Activated naive CD8-positive, alpha-beta T cell treated with anti-CD3 and anti-CD28 coated beads, Interleukin-2, amount 10 ng/mL, durations not matched to agents 7 days and 5 days (primary cell): ENCODE results near the gene CCL18. TPM values are rescaled to one million over a fixed set of nuclear protein-coding genes. Genes with fewer than 3 reads are reported as not detected.
"Not testable (repeated sequence)": the region's sequence is repeated elsewhere in the genome, so short reads cannot be mapped to it uniquely, and the experiment has no call there.

ENCODE experiments used
- ATAC-seq: fragments of 150-1000 bp; cut with Tn5 transposase; one replicate; pipeline ENCODE4 v1.10.0; 2021; ENCODE audit warnings: low read depth, moderate library complexity
- POLR2A ChIA-PET: fragments of 350-600 bp; sonication (Branson Sonifier 250); formaldehyde crosslinking; loops from one replicate; lab custom pipeline; 2021; ENCODE audit warnings: antibody characterized with exemption; lab: Charles Lee
- DNase-seq: peaks from one replicate; pipeline ENCODE4 v3.0.0; 2021
- H3K27ac Mint-ChIP-seq: one replicate; pipeline ENCODE4 v1.8.0; 2022; ENCODE audit warnings: mild to moderate bottlenecking, mixed read lengths
- H3K27me3 Mint-ChIP-seq: one replicate; pipeline ENCODE4 v1.8.0; 2022; ENCODE audit warnings: mild to moderate bottlenecking, moderate library complexity, mixed read lengths
- H3K36me3 Mint-ChIP-seq: one replicate; pipeline ENCODE4 v1.8.0; 2021; ENCODE audit warnings: mild to moderate bottlenecking, mixed read lengths
- H3K4me1 Mint-ChIP-seq: one replicate; pipeline ENCODE4 v1.8.0; 2021; ENCODE audit warnings: mixed read lengths
- H3K4me3 Mint-ChIP-seq: one replicate; pipeline ENCODE4 v1.8.0; 2022; ENCODE audit warnings: mild to moderate bottlenecking, moderate library complexity, mixed read lengths
- H3K9me3 Mint-ChIP-seq: one replicate; pipeline ENCODE4 v1.8.0; 2021; ENCODE audit warnings: mixed read lengths
- total RNA-seq, 2 experiments: library from RNA; stranded (reverse); gene quantifications; one replicate each; pipeline ENCODE4 v1.2.3, GENCODE V29; 2021

CCL18 gene, protein sequence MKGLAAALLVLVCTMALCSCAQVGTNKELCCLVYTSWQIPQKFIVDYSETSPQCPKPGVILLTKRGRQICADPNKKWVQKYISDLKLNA
- not detected for total RNA-seq

- Mint-ChIP-seq H3K9me3 (peaks cover 3% of the 10 kb centered on the region), H3K4me1 (no peaks in the 10 kb centered on the region), H3K27me3 (peaks cover 30% of the 10 kb centered on the region), H3K27ac (no peak within 1 kb of the TSS), H3K4me3 (no peak within 1 kb of the TSS), H3K36me3 (no peaks in the 10 kb centered on the region)
- DNase-seq (no peak), ATAC-seq (no peak)
- POLR2A ChIA-PET, result no interaction called here
Measured at GRCh38 chr17:36063786-36064541, at the start of gene CCL18. Gene CCL18 (plus strand): TSS chr17:36064272. CDS start chr17:36064343, 71 bp downstream.

- Mint-ChIP-seq H3K4me3 (no peak overlapping the region), H3K27ac (no peak overlapping the region), H3K36me3 (no peaks in the 10 kb centered on the region), H3K27me3 (peaks cover 30% of the 10 kb centered on the region), H3K4me1 (no peaks in the 10 kb centered on the region), H3K9me3 (no peaks in the 10 kb centered on the region)
- POLR2A ChIA-PET, result no interaction called here
- no peak for ATAC-seq
- no peak for DNase-seq
Measured at GRCh38 chr17:36014946-36015345, 49.1 kb upstream of the CCL18 start.

DNA sequence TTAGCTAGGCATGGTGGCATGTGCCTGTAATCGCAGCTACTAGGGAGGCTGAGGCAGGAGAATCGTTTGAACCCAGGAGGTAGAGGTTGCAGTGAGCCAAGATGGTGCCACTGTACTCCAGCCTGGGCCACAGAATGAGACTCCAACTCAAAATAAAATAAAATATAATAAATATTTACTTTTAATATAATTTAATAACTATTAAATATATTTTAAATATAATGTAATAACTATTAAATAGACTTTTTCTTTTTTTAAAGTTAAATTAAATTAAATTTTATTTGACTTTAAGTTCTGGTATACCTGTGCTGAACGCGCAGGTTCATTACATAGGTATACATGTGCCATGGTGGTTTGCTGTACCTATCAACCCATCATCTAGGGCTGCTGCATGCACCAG lies 48.2 kb upstream of the CCL18 start:
- H3K27ac Mint-ChIP-seq, H3K36me3 Mint-ChIP-seq, H3K9me3 Mint-ChIP-seq, H3K4me1 Mint-ChIP-seq, POLR2A ChIA-PET, ATAC-seq, H3K4me3 Mint-ChIP-seq, DNase-seq: not testable (repeated sequence)
- H3K27me3 Mint-ChIP-seq, result peaks cover 39% of the 10 kb centered on the region

- no peaks in the 10 kb centered on the region for H3K4me1 Mint-ChIP-seq
- no peak for DNase-seq
- no peaks in the 10 kb centered on the region for H3K36me3 Mint-ChIP-seq
- no peak overlapping the region for H3K4me3 Mint-ChIP-seq
- H3K9me3 Mint-ChIP-seq, result no peaks in the 10 kb centered on the region
- peaks cover 45% of the 10 kb centered on the region for H3K27me3 Mint-ChIP-seq
- POLR2A ChIA-PET, result no interaction called here
- ATAC-seq, result no peak
- H3K27ac Mint-ChIP-seq, result no peak overlapping the region
Measured at GRCh38 chr17:36016555-36016954, 47.5 kb upstream of the CCL18 start.

DNA sequence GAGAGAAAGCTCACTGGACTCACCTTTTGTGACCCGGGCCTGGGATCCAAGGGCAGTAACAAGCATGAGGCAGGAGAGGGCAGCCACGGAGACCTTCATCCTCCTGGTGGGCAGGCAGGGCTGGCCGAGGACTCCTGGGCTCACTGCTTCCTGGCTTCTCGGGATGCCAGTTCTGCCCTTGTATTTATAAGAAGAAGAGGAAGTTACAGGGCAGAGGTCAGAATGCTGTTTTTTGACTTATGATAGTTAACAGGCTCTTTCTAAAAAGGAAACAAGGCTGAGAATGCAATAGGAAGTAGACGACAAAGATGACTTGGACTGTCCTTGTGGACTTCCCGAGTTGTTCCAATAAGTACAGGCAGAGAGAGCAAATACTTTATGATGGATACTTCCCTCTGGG lies 46.3 kb upstream of the CCL18 start, which contains the start of gene CCL23:
Gene CCL23 (minus strand): TSS at position 174 of the 400 bp plus-strand sequence. CDS start 75 bp downstream, at position 99.
- no peak within 1 kb of the TSS for H3K27ac Mint-ChIP-seq
- POLR2A ChIA-PET, result no interaction called here

GRCh38 chr17:36019423-36019822 lies 44.6 kb upstream of the CCL18 start:
- Mint-ChIP-seq H3K27ac (no peak overlapping the region), H3K27me3 (peaks cover 47% of the 10 kb centered on the region), H3K4me1 (no peaks in the 10 kb centered on the region), H3K9me3 (no peaks in the 10 kb centered on the region), H3K36me3 (no peaks in the 10 kb centered on the region), H3K4me3 (no peak overlapping the region)
- DNase-seq (no peak), ATAC-seq (no peak)
- POLR2A ChIA-PET, result no interaction called here

More for the DNA sequence above, 46.3 kb upstream of the CCL18 start, which contains the start of gene CCL23:
- Mint-ChIP-seq H3K36me3 (no peaks in the 10 kb centered on the region), H3K4me1 (no peaks in the 10 kb centered on the region), H3K4me3 (no peak within 1 kb of the TSS), H3K9me3 (no peaks in the 10 kb centered on the region), H3K27me3 (peaks cover 52% of the 10 kb centered on the region)
- DNase-seq (no peak), ATAC-seq (no peak)

GRCh38 chr17:36024106-36024869 lies 39.8 kb upstream of the CCL18 start:
- Mint-ChIP-seq H3K36me3 (no peaks in the 10 kb centered on the region), H3K4me1 (no peaks in the 10 kb centered on the region), H3K27me3 (peaks cover 39% of the 10 kb centered on the region), H3K27ac (no peak overlapping the region), H3K9me3 (no peaks in the 10 kb centered on the region), H3K4me3 (no peak overlapping the region)
- POLR2A ChIA-PET, result no interaction called here
- DNase-seq, result no peak
- no peak for ATAC-seq

- DNase-seq, result no peak
Measured at GRCh38 chr17:36027761-36028160, 36.3 kb upstream of the CCL18 start.

GRCh38 chr17:36030956-36031355 lies 33.1 kb upstream of the CCL18 start:
- no peaks in the 10 kb centered on the region for H3K4me1 Mint-ChIP-seq
- no peak for DNase-seq
- H3K27me3 Mint-ChIP-seq, result peaks cover 45% of the 10 kb centered on the region
- H3K9me3 Mint-ChIP-seq, result no peaks in the 10 kb centered on the region
- no peak for ATAC-seq
- H3K36me3 Mint-ChIP-seq, result no peaks in the 10 kb centered on the region
- H3K4me3 Mint-ChIP-seq, result no peak overlapping the region
- POLR2A ChIA-PET, result no interaction called here
- no peak overlapping the region for H3K27ac Mint-ChIP-seq

More at GRCh38 chr17:36027761-36028160, 36.3 kb upstream of the CCL18 start:
- H3K27ac Mint-ChIP-seq, result no peak overlapping the region
- POLR2A ChIA-PET, result no interaction called here
- peaks cover 31% of the 10 kb centered on the region for H3K27me3 Mint-ChIP-seq
- H3K4me3 Mint-ChIP-seq, result no peak overlapping the region
- ATAC-seq, result no peak
- no peaks in the 10 kb centered on the region for H3K36me3 Mint-ChIP-seq
- H3K4me1 Mint-ChIP-seq, result no peaks in the 10 kb centered on the region
- no peaks in the 10 kb centered on the region for H3K9me3 Mint-ChIP-seq

DNA sequence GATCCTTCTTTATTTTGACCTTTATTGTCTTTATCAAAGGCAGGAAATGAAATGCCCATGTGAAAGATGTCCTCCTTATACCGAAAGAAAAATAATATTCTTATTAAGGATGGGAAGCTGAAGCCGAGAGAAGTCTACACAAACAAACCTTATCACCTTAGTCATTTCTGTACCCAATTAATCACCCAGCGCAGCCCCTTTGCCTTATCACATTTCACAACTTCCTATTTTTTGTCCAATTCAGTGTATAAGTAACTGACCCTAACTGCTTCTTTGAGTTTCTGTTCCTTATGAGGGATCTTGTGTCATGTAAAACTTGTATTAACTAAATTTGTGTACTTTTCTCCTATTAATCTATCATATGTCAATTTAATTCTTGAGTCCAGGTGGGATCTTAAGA lies 29.9 kb upstream of the CCL18 start:
- H3K27ac Mint-ChIP-seq, result no peak overlapping the region
- no peak overlapping the region for H3K4me3 Mint-ChIP-seq
- no peaks in the 10 kb centered on the region for H3K36me3 Mint-ChIP-seq
- no peaks in the 10 kb centered on the region for H3K9me3 Mint-ChIP-seq
- H3K27me3 Mint-ChIP-seq, result peaks cover 43% of the 10 kb centered on the region
- H3K4me1 Mint-ChIP-seq, result no peaks in the 10 kb centered on the region
- POLR2A ChIA-PET, result no interaction called here
- no peak for DNase-seq
- no peak for ATAC-seq

GRCh38 chr17:36036235-36036634 lies 27.8 kb upstream of the CCL18 start:
- POLR2A ChIA-PET, result no interaction called here
- no peak overlapping the region for H3K27ac Mint-ChIP-seq
- no peaks in the 10 kb centered on the region for H3K9me3 Mint-ChIP-seq
- peaks cover 32% of the 10 kb centered on the region for H3K27me3 Mint-ChIP-seq
- H3K4me1 Mint-ChIP-seq, result no peaks in the 10 kb centered on the region
- no peaks in the 10 kb centered on the region for H3K36me3 Mint-ChIP-seq
- H3K4me3 Mint-ChIP-seq, result no peak overlapping the region
- ATAC-seq (no peak), DNase-seq (no peak)

- no peak for DNase-seq
- Mint-ChIP-seq H3K4me1 (no peaks in the 10 kb centered on the region), H3K27me3 (peaks cover 21% of the 10 kb centered on the region), H3K9me3 (peaks cover 6% of the 10 kb centered on the region), H3K4me3 (no peak overlapping the region), H3K27ac (no peak overlapping the region), H3K36me3 (no peaks in the 10 kb centered on the region)
- no peak for ATAC-seq
- POLR2A ChIA-PET, result no interaction called here
Measured at GRCh38 chr17:36048066-36048465, 16.0 kb upstream of the CCL18 start.

GRCh38 chr17:36049643-36050042 lies 14.4 kb upstream of the CCL18 start:
- Mint-ChIP-seq H3K4me3 (no peak overlapping the region), H3K9me3 (peaks cover 6% of the 10 kb centered on the region)

More at GRCh38 chr17:36049643-36050042, 14.4 kb upstream of the CCL18 start:
- Mint-ChIP-seq H3K27me3 (peaks cover 18% of the 10 kb centered on the region), H3K4me1 (no peaks in the 10 kb centered on the region), H3K36me3 (no peaks in the 10 kb centered on the region), H3K27ac (no peak overlapping the region)
- no peak for ATAC-seq
- POLR2A ChIA-PET, result no interaction called here
- DNase-seq, result no peak
